HTERT RPE-1 (cell line): ENCODE results near the gene PLA2G12A.

ENCODE experiments used
- in situ Hi-C: fragments of 300-500 bp; cut with MboI; formaldehyde crosslinking; loops from 4 replicates; pipeline ENCODE4 v1.14.3; 2020; ENCODE audit warnings: low sequenced_read_pairs

Gene PLA2G12A

GRCh38 chr4:109729718-109730618 is at the start of gene PLA2G12A:
TSS of gene PLA2G12A (minus strand) at chr4:109730070. CDS start at chr4:109729809, 261 bp downstream.
- in situ Hi-C loops = no loop called here

DNA sequence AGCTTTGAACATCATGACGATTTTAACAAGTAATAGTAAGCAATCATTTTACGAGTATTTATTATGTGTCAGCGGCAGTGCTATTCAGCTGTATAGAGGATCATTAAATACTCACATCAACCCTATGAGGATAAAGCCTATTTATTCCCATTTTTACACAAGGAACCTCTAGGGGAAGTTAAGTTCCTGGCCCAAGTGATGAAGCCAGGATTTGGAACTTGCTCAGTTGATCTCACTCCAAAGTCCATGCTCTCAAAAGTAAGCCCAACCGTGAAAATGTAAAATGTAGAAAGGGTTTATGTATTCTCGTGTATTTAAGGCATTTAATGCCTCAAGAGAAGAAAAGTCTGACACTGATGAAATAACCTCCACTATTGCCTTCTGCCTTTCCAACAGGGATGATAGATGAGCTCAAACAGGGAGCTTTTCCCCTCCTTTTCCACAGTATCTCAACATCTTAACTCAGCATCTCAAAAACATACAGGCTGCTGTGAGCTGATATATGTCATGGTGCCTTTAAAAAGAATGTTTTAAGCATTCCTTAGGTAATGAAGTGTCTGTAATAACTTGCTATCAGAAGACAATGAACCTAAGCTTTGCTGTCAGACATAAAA is 35.0 kb upstream of the PLA2G12A start:
- in situ Hi-C loops = no loop called here

- in situ Hi-C loops = no loop called here
Measured at GRCh38 chr4:109764376-109764775, 34.5 kb upstream of the PLA2G12A start.

GRCh38 chr4:109760682-109761081 is 30.8 kb upstream of the PLA2G12A start:
- in situ Hi-C loops = no loop called here

GRCh38 chr4:109755656-109756055 is 25.8 kb upstream of the PLA2G12A start:
- in situ Hi-C loops = no loop called here

- in situ Hi-C loops = no loop called here
Measured at GRCh38 chr4:109754093-109754857, 24.4 kb upstream of the PLA2G12A start.

DNA sequence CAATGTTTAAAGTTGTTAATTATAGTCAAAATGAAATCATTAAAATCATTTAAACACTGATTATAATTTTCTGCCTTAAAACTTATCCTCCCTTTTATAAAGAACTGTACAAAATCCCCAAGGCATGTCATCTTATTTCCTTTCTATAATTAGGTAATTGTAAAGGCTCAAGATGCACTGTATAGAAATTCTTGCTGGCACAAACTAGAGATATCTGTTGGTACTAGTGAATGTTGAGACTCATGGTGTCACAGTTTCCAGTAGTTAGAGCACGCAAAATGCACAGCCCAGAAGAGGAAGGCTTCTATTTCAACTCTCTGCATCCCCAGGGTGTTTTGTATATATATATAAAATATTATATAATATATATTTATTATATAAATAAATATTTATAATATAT is 22.7 kb upstream of the PLA2G12A start:
- in situ Hi-C loops = no loop called here

DNA sequence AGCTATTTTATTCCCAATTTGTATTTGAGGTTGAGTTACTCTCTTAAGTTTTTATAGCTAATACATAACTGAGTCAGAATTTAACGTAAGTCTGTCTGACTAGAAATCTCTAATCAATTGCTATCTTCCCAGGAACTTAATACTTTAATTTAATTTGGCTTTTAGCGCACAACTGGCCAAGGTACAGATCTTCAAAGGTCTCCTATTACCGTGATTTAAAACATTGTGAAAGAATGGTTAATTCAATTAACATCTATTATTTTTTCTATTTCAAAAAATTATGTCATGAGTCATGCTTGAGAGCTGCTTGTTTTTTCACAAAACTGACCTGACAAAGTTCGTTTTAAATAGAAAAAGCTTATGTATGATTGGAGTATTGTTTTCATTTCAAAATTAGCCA is 22.0 kb upstream of the PLA2G12A start:
- in situ Hi-C loops = no loop called here

GRCh38 chr4:109750652-109751244 is 20.9 kb upstream of the PLA2G12A start:
- in situ Hi-C loops = no loop called here

DNA sequence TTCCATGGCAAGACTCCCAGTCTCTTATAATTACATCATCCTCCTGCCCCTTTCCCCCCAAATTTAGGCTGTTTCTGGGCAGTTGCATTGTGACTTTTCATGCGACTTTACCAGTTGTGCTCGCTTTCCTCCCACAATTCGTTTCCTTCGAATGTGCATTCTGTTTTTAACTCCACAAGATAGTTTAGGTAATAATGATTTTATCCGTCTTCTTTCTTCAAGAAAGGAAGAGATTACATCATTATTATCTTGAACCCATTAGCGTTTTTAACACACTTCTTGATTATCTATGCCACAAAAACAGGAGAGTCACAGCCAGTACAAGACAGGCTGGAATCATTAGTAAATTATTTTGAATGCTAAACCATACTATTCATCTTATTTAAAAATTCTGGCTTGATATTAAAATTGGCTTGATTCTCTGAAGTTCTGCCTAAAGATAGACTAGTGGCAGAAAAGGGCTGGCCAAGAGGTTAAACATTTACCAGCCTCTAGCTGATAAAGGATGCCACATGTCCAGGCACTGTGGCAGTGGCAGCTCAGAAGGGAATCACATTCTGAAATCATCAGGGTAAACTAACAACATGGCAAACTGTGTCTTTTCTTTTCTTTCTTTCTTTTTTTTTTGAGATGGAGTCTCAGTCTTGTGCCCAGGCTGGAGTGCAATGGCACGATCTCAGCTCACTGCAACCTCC is 19.7 kb upstream of the PLA2G12A start:
- in situ Hi-C loops = no loop called here

DNA sequence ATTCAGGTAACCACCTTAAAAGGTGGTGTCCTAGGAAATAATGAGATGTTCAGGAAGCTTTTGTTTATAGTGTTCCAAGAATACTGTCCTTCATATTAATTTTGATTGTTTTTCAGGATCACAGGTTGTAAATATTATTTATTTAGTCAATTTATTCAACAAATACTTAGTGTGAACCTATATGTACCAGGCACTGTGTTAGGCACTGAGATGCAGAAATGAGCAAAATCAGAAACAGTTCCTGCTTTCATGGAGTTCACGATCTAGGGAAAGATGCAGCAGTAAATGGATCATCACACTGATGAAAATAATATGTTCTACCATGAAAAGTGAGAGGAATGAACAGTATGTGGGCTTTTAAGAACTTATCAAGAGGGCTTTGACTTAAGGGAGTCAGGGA is 18.2 kb upstream of the PLA2G12A start:
- in situ Hi-C loops = no loop called here

DNA sequence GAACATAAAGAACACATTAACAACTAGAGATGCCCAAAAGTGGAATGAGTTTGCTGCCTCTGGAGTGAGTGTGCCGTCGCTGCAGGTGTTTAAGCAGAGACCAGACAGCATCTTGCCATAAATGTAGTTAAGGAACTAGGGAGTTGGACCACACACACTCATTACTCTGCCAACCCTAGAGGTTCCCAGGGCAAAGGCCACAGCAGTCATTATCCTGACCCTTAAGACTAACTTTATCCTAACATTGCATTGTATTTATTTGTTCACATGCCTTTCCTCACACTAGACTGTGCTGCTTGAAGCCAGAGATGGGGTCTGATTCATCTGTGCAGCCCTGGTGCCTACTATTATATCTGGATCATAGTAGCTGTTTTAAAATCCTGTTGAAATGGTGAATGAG is 16.9 kb upstream of the PLA2G12A start:
- in situ Hi-C loops = no loop called here

- in situ Hi-C loops = no loop called here
Measured at GRCh38 chr4:109745830-109746229, 16.0 kb upstream of the PLA2G12A start.

GRCh38 chr4:109739547-109739946 is 9.7 kb upstream of the PLA2G12A start:
- in situ Hi-C loops = no loop called here

GRCh38 chr4:109738104-109738872 is 8.4 kb upstream of the PLA2G12A start:
- in situ Hi-C loops = no loop called here

- in situ Hi-C loops = no loop called here
Measured at GRCh38 chr4:109735566-109736365, 5.9 kb upstream of the PLA2G12A start.

GRCh38 chr4:109733728-109734127 is 3.9 kb upstream of the PLA2G12A start:
- in situ Hi-C loops = no loop called here

- in situ Hi-C loops = no loop called here
Measured at GRCh38 chr4:109730619-109731545, 1.0 kb upstream of the PLA2G12A start.
